WTC11 (cell line): ENCODE data around the gene PLEKHN1. TPM values are rescaled to one million over a fixed set of nuclear protein-coding genes. Genes with fewer than 3 reads are reported as not detected.

Experiments
- AFF4 ChIP-seq: sonication (generic); formaldehyde crosslinking; IDR thresholded peaks from 2 replicates; pipeline ENCODE4 v1.8.1; 2023; ENCODE audit warnings: mild to moderate bottlenecking, missing genetic modification reagents, borderline replicate concordance
- E2F4 ChIP-seq: sonication (generic); formaldehyde crosslinking; IDR thresholded peaks from 2 replicates; pipeline ENCODE4 v1.8.1; 2022; ENCODE audit warnings: low read depth, mild to moderate bottlenecking, moderate library complexity, missing genetic modification reagents, borderline replicate concordance
- ESRRA ChIP-seq: sonication (generic); formaldehyde crosslinking; IDR thresholded peaks from 2 replicates; pipeline ENCODE4 v1.8.1; 2022; ENCODE audit warnings: mild to moderate bottlenecking, missing genetic modification reagents, borderline replicate concordance
- JUN ChIP-seq: sonication (generic); formaldehyde crosslinking; IDR thresholded peaks from 2 replicates; pipeline ENCODE4 v1.8.0; 2023; ENCODE audit warnings: mild to moderate bottlenecking, missing genetic modification reagents
- MXD4 ChIP-seq: fragments of 250-450 bp; sonication (Bioruptor Pico); IDR thresholded peaks from 2 replicates; pipeline ENCODE4 v1.8.0; 2021; ENCODE audit warnings: mild to moderate bottlenecking, moderate library complexity, borderline replicate concordance
- MYBL2 ChIP-seq: sonication (generic); formaldehyde crosslinking; IDR thresholded peaks from 2 replicates; pipeline ENCODE4 v1.8.1; 2023; ENCODE audit warnings: mild to moderate bottlenecking, moderate library complexity, missing genetic modification reagents
- PREB ChIP-seq: sonication (generic); formaldehyde crosslinking; IDR thresholded peaks from 2 replicates; pipeline ENCODE4 v1.8.1; 2022; ENCODE audit warnings: mild to moderate bottlenecking, missing genetic modification reagents, moderate library complexity, borderline replicate concordance
- PRRX2 ChIP-seq: fragments of 250-450 bp; sonication (Bioruptor Pico); IDR thresholded peaks from 2 replicates; pipeline ENCODE4 v1.8.0; 2021; ENCODE audit warnings: mild to moderate bottlenecking
- TCF7 ChIP-seq: sonication (generic); formaldehyde crosslinking; IDR thresholded peaks from 2 replicates; pipeline ENCODE4 v1.8.0; 2022; ENCODE audit warnings: mild to moderate bottlenecking, low read depth, missing genetic modification reagents, moderate library complexity
- TEAD4 ChIP-seq: sonication (generic); formaldehyde crosslinking; IDR thresholded peaks from 2 replicates; pipeline ENCODE4 v1.8.0; 2022; ENCODE audit warnings: mild to moderate bottlenecking, missing genetic modification reagents
- ZNF121 ChIP-seq: sonication (generic); formaldehyde crosslinking; IDR thresholded peaks from 2 replicates; pipeline ENCODE4 v1.8.0; 2023; ENCODE audit warnings: missing genetic modification reagents
- ZNF317 ChIP-seq: sonication (generic); formaldehyde crosslinking; IDR thresholded peaks from 2 replicates; pipeline ENCODE4 v1.8.1; 2023; ENCODE audit warnings: low read depth, mild to moderate bottlenecking, moderate library complexity, missing genetic modification reagents, borderline replicate concordance
- ZNF396 ChIP-seq: fragments of 250-450 bp; sonication (Bioruptor Pico); IDR thresholded peaks from 2 replicates; pipeline ENCODE4 v1.8.0; 2021; ENCODE audit warnings: mild to moderate bottlenecking, moderate library complexity, borderline replicate concordance
- ZNF532 ChIP-seq: fragments of 250-450 bp; sonication (Bioruptor Pico); IDR thresholded peaks from 2 replicates; pipeline ENCODE4 v1.9.0; 2021; ENCODE audit warnings: mild to moderate bottlenecking, borderline replicate concordance
- total RNA-seq: library from RNA; stranded (reverse); gene quantifications from 3 replicates; pipeline ENCODE4 v1.2.3, GENCODE V29; 2021
- TF ChIP-seq, protein P1 (sequence below): sonication (generic); formaldehyde crosslinking; IDR thresholded peaks from 2 replicates; pipeline ENCODE4 v1.8.0; 2022; ENCODE audit warnings: mild to moderate bottlenecking, missing genetic modification reagents
- TF ChIP-seq, protein P2 (sequence below): sonication (generic); formaldehyde crosslinking; IDR thresholded peaks from 2 replicates; pipeline ENCODE4 v1.8.0; 2022; ENCODE audit warnings: mild to moderate bottlenecking, missing genetic modification reagents
- TF ChIP-seq, protein P3 (sequence below): sonication (generic); formaldehyde crosslinking; IDR thresholded peaks from 2 replicates; pipeline ENCODE4 v1.8.1; 2022; ENCODE audit warnings: missing genetic modification reagents, borderline replicate concordance
- TF ChIP-seq, protein P4 (sequence below): sonication (generic); formaldehyde crosslinking; IDR thresholded peaks from 2 replicates; pipeline ENCODE4 v1.8.1; 2023; ENCODE audit warnings: mild to moderate bottlenecking, missing genetic modification reagents
- TF ChIP-seq, protein P5 (sequence below): fragments of 250-450 bp; sonication (Bioruptor Pico); IDR thresholded peaks from 2 replicates; pipeline ENCODE4 v1.8.0; 2021; ENCODE audit warnings: mild to moderate bottlenecking

PLEKHN1 gene
- total RNA-seq, 1 experiment from 2014 or later, result 3.4 TPM

DNA sequence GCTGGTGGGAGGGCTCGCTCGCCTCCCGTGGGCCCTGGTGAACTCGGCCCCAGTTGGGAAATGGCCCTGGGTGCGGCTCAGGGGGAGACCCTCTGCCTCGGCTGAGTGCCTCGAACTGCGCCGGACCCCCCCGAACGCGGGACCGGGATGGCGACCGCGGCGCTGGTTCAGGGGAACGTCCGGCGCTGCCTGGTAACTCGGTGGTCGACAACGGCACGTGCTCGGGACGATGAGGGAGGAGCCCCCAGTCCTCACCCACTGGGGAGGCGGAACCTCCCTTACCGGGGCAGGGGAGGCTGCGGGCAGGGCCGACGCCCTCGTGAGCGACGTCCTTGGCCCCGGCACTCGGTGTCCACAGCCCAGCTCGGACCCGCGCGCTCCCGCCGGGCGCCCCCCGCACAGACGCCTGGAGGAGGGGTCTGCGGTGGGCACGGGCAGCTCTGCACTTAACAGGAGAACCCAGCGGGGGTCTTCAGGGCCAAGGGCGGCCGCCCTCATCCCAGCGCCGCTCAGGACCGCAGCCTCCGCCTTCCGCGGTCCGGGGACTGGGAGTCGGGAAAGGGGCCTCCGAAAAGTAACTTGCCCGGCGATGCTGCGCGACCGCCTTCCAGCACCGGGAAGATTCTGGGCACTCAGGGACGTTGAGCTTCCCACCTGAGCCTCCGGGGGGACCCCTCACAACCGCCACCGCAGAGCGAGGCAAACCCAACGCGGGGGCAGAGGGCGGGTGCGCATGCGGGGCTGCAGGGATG, 31.9 kb downstream of the PLEKHN1 start (continued):
- TF ChIP-seq AFF4 (CRISPR knock-in tag), result no peak
- TF ChIP-seq, protein P1, sequence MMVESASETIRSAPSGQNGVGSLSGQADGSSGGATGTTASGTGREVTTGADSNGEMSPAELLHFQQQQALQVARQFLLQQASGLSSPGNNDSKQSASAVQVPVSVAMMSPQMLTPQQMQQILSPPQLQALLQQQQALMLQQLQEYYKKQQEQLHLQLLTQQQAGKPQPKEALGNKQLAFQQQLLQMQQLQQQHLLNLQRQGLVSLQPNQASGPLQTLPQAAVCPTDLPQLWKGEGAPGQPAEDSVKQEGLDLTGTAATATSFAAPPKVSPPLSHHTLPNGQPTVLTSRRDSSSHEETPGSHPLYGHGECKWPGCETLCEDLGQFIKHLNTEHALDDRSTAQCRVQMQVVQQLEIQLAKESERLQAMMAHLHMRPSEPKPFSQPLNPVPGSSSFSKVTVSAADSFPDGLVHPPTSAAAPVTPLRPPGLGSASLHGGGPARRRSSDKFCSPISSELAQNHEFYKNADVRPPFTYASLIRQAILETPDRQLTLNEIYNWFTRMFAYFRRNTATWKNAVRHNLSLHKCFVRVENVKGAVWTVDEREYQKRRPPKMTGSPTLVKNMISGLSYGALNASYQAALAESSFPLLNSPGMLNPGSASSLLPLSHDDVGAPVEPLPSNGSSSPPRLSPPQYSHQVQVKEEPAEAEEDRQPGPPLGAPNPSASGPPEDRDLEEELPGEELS (CRISPR knock-in tag), result 0 out of 2 replicates have a peak, but pooled peaks have one; percentile 32
- TF ChIP-seq PREB (CRISPR knock-in tag), result no peak
- TF ChIP-seq ZNF532 (CRISPR knock-in tag), result no peak
- TF ChIP-seq TCF7 (CRISPR knock-in tag), result no peak
- no peak for TF ChIP-seq PRRX2 (CRISPR knock-in tag)
- TF ChIP-seq ESRRA (CRISPR knock-in tag), result no peak
- TF ChIP-seq, protein P2, sequence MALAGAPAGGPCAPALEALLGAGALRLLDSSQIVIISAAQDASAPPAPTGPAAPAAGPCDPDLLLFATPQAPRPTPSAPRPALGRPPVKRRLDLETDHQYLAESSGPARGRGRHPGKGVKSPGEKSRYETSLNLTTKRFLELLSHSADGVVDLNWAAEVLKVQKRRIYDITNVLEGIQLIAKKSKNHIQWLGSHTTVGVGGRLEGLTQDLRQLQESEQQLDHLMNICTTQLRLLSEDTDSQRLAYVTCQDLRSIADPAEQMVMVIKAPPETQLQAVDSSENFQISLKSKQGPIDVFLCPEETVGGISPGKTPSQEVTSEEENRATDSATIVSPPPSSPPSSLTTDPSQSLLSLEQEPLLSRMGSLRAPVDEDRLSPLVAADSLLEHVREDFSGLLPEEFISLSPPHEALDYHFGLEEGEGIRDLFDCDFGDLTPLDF, result no peak
- TF ChIP-seq ZNF396 (CRISPR knock-in tag), result no peak
- TF ChIP-seq, protein P3, sequence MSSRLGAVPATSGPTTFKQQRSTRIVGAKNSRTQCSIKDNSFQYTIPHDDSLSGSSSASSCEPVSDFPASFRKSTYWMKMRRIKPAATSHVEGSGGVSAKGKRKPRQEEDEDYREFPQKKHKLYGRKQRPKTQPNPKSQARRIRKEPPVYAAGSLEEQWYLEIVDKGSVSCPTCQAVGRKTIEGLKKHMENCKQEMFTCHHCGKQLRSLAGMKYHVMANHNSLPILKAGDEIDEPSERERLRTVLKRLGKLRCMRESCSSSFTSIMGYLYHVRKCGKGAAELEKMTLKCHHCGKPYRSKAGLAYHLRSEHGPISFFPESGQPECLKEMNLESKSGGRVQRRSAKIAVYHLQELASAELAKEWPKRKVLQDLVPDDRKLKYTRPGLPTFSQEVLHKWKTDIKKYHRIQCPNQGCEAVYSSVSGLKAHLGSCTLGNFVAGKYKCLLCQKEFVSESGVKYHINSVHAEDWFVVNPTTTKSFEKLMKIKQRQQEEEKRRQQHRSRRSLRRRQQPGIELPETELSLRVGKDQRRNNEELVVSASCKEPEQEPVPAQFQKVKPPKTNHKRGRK (CRISPR knock-in tag), result no peak
- TF ChIP-seq, protein P4, sequence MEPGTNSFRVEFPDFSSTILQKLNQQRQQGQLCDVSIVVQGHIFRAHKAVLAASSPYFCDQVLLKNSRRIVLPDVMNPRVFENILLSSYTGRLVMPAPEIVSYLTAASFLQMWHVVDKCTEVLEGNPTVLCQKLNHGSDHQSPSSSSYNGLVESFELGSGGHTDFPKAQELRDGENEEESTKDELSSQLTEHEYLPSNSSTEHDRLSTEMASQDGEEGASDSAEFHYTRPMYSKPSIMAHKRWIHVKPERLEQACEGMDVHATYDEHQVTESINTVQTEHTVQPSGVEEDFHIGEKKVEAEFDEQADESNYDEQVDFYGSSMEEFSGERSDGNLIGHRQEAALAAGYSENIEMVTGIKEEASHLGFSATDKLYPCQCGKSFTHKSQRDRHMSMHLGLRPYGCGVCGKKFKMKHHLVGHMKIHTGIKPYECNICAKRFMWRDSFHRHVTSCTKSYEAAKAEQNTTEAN (CRISPR knock-in tag), result no peak
- TF ChIP-seq JUN (CRISPR knock-in tag), result no peak
- TF ChIP-seq ZNF317 (CRISPR knock-in tag), result no peak
- TF ChIP-seq ZNF121 (CRISPR knock-in tag), result no peak
- TF ChIP-seq MXD4 (CRISPR knock-in tag), result no peak
- no peak for TF ChIP-seq TEAD4 (CRISPR knock-in tag)
- TF ChIP-seq, protein P5, sequence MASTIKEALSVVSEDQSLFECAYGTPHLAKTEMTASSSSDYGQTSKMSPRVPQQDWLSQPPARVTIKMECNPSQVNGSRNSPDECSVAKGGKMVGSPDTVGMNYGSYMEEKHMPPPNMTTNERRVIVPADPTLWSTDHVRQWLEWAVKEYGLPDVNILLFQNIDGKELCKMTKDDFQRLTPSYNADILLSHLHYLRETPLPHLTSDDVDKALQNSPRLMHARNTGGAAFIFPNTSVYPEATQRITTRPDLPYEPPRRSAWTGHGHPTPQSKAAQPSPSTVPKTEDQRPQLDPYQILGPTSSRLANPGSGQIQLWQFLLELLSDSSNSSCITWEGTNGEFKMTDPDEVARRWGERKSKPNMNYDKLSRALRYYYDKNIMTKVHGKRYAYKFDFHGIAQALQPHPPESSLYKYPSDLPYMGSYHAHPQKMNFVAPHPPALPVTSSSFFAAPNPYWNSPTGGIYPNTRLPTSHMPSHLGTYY (CRISPR knock-in tag), result no peak
- TF ChIP-seq MYBL2 (CRISPR knock-in tag), result no peak
- no peak; the same call in 1 of the 2 replicates for TF ChIP-seq E2F4 (CRISPR knock-in tag)
